ENCODE measurements around the gene KCNJ11. TPM values are rescaled to one million over a fixed set of nuclear protein-coding genes. Genes with fewer than 3 reads are reported as not detected.

KCNJ11 gene
- total RNA-seq, 3 donors from 2014 or later: 0.80 to 5.0 (median 4.9) TPM

GRCh38 chr11:17401841-17402240, 13.4 kb upstream of the KCNJ11 start:
- Histone ChIP-seq H3K4me3 (no peak overlapping the region), H3K4me1 (peaks cover 2 to 15% of the 10 kb centered on the region in 2 donors), H3K27ac (no peak overlapping the region), H3K27me3 (no peaks in the 10 kb centered on the region), H3K9me3 (no peaks in the 10 kb centered on the region), H3K36me3 (no peaks in the 10 kb centered on the region)
- DNase-seq (ENCODE audit: low spot score in 2 of 2): no peak
- intact Hi-C loops (cut with DNase I; ENCODE audit: low total_unique reads): no loop called here
- TF ChIP-seq POLR2AphosphoS5 (IDR thresholded peaks at IDR 0.05) (no peak), CTCF (IDR thresholded peaks at IDR 0.05) (no peak), POLR2A (IDR thresholded peaks at IDR 0.05) (no peak)

- peaks cover 2 to 13% of the 10 kb centered on the region in 2 donors for H3K4me1 ChIP-seq
- no peaks in the 10 kb centered on the region for H3K9me3 ChIP-seq
- no peaks in the 10 kb centered on the region for H3K27me3 ChIP-seq
- no peak overlapping the region for H3K27ac ChIP-seq
- TF ChIP-seq CTCF (IDR thresholded peaks at IDR 0.05): no peak
- no peak for TF ChIP-seq POLR2AphosphoS5 (IDR thresholded peaks at IDR 0.05)
- no peak for TF ChIP-seq POLR2A (IDR thresholded peaks at IDR 0.05)
- intact Hi-C loops (cut with DNase I; ENCODE audit: low total_unique reads): no loop called here
- DNase-seq (ENCODE audit: low spot score in 2 of 2): no peak
- H3K36me3 ChIP-seq: no peaks in the 10 kb centered on the region
- no peak overlapping the region for H3K4me3 ChIP-seq
These were observed 12.9 kb upstream of the KCNJ11 start for GRCh38 chr11:17401316-17401715.

GRCh38 chr11:17400048-17400775, 11.8 kb upstream of the KCNJ11 start:
- no peak for TF ChIP-seq POLR2AphosphoS5 (IDR thresholded peaks at IDR 0.05)
- no peak for TF ChIP-seq CTCF (IDR thresholded peaks at IDR 0.05)
- TF ChIP-seq POLR2A (IDR thresholded peaks at IDR 0.05): no peak
- Histone ChIP-seq H3K9me3 (no peaks in the 10 kb centered on the region), H3K4me3 (no peak overlapping the region), H3K27ac (no peak overlapping the region), H3K36me3 (no peaks in the 10 kb centered on the region), H3K27me3 (no peaks in the 10 kb centered on the region), H3K4me1 (peaks cover 2% of the 10 kb centered on the region in 2 donors)
- intact Hi-C loops (cut with DNase I; ENCODE audit: low total_unique reads): no loop called here
- DNase-seq (ENCODE audit: low spot score in 2 of 2): no peak

- H3K27me3 ChIP-seq: no peaks in the 10 kb centered on the region
- no peak overlapping the region for H3K4me3 ChIP-seq
- no peaks in the 10 kb centered on the region for H3K4me1 ChIP-seq
- H3K27ac ChIP-seq: no peak overlapping the region
- no peak for DNase-seq (ENCODE audit: low spot score in 2 of 2)
- no peaks in the 10 kb centered on the region for H3K36me3 ChIP-seq
- intact Hi-C loops (cut with DNase I; ENCODE audit: low total_unique reads): no loop called here
- H3K9me3 ChIP-seq: no peaks in the 10 kb centered on the region
- no peak for TF ChIP-seq POLR2AphosphoS5 (IDR thresholded peaks at IDR 0.05)
- no peak for TF ChIP-seq CTCF (IDR thresholded peaks at IDR 0.05)
- TF ChIP-seq POLR2A (IDR thresholded peaks at IDR 0.05): no peak
These were observed 10.8 kb upstream of the KCNJ11 start for GRCh38 chr11:17399236-17399635.

DNA sequence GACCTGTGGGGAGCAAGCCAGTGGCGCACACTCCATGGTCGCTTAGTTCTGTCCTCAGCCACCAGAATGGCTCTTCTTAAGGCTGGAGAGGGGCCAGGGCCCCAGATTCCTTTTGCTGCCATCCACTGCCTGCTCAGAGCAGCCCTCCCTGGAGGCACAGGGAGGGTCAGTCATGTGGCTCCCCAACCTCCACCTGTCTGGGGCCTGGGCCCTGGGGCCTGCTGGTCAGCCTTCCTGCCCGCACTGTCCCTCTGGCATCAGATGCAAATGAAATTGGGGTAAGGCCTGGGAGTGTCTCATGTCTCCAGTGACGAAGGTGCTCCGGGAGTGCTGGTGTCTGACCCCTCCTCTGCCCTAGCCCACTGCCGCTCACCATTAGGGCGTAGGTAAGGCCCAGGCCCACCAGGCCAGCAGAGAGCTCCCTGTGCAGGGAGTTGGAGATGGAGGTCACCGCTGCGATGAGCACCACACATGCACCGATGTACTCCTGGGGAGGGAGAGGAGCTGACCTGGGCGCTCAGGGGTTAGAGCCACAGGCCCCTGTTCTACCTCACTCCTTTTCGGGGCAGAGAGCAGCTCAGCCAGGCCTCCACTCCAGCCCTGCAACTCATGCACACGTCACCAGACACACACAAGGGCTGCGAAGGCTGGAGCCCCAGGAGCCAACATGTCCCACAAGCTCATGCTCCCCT, 9.0 kb upstream of the KCNJ11 start:
- TF ChIP-seq POLR2AphosphoS5 (IDR thresholded peaks at IDR 0.05) (no peak), CTCF (IDR thresholded peaks at IDR 0.05) (no peak), POLR2A (IDR thresholded peaks at IDR 0.05) (no peak)
- Histone ChIP-seq H3K4me3 (no peak overlapping the region), H3K36me3 (no peaks in the 10 kb centered on the region), H3K27me3 (no peaks in the 10 kb centered on the region), H3K27ac (no peak overlapping the region), H3K9me3 (no peaks in the 10 kb centered on the region), H3K4me1 (no peaks in the 10 kb centered on the region)
- DNase-seq (ENCODE audit: low spot score in 2 of 2): no peak
- intact Hi-C loops (cut with DNase I; ENCODE audit: low total_unique reads): no loop called here
